Activated CD4-positive, alpha-beta T cell treated with anti-CD3 and anti-CD28 coated beads, Interleukin-2, amount 50 U/mL, for 16 hours (primary cell): ENCODE results near the gene HTT.
A peak's percentile ranks its signal among the peaks of the same experiment; 100 is the strongest.

Experiments used
- DNase-seq: peaks from one replicate; pipeline ENCODE4 v3.0.0-alpha.2; 2020

HTT gene

GRCh38 chr4:3205995-3206394, 131.5 kb downstream of the HTT start:
- no peak for DNase-seq

- no peak for DNase-seq
These were observed 132.1 kb downstream of the HTT start for GRCh38 chr4:3206439-3207100.

- no peak for DNase-seq
These were observed 133.1 kb downstream of the HTT start for GRCh38 chr4:3207531-3208037.

GRCh38 chr4:3208826-3209225, 134.3 kb downstream of the HTT start:
- no peak for DNase-seq

- DNase-seq: no peak
These were observed 135.3 kb downstream of the HTT start for GRCh38 chr4:3209551-3210325.

GRCh38 chr4:3210467-3210866, 136.0 kb downstream of the HTT start:
- no peak for DNase-seq

GRCh38 chr4:3211866-3212265, 137.4 kb downstream of the HTT start:
- DNase-seq: no peak

GRCh38 chr4:3212391-3213105, 138.1 kb downstream of the HTT start:
- DNase-seq: no peak

GRCh38 chr4:3213106-3213425, 138.6 kb downstream of the HTT start:
- DNase-seq: no peak

GRCh38 chr4:3213661-3214250, 139.3 kb downstream of the HTT start:
- DNase-seq: no peak

- DNase-seq: no peak
These were observed 140.8 kb downstream of the HTT start for GRCh38 chr4:3215256-3215655.

GRCh38 chr4:3215733-3216132, 141.3 kb downstream of the HTT start:
- no peak for DNase-seq

- no peak for DNase-seq
These were observed 142.8 kb downstream of the HTT start for GRCh38 chr4:3217266-3217665.

GRCh38 chr4:3217771-3218170, 143.3 kb downstream of the HTT start:
- DNase-seq: no peak

GRCh38 chr4:3218824-3219760, 144.6 kb downstream of the HTT start:
- no peak for DNase-seq

GRCh38 chr4:3219761-3220475, 145.4 kb downstream of the HTT start:
- DNase-seq: no peak

- DNase-seq: peak; percentile 30
These were observed 146.1 kb downstream of the HTT start for GRCh38 chr4:3220476-3221183.

GRCh38 chr4:3221184-3221494, 146.7 kb downstream of the HTT start:
- no peak for DNase-seq

GRCh38 chr4:3221996-3222395, 147.5 kb downstream of the HTT start:
- DNase-seq: no peak

GRCh38 chr4:3223346-3223745, 148.9 kb downstream of the HTT start:
- DNase-seq: no peak
